H9 (cell line): ENCODE measurements around the gene DNAH1. TPM values are rescaled to one million over a fixed set of nuclear protein-coding genes. Genes with fewer than 3 reads are reported as not detected.

Source experiments
- DNase-seq: peaks from one replicate; pipeline ENCODE4 v3.0.0-alpha.2; 2017
- H2AFZ ChIP-seq: one replicate; pipeline ENCODE4 v1.6.1; 2013; ENCODE audit warnings: mild to moderate bottlenecking, low read length, control low read depth, moderate library complexity
- H2AK5ac ChIP-seq: 2 replicates; pipeline ENCODE4 v1.6.1; 2013; ENCODE audit warnings: low read length, control low read depth, mixed read lengths; ENCODE audit not compliant: insufficient read length
- H2BK120ac ChIP-seq: one replicate; pipeline ENCODE4 v1.6.1; 2013; ENCODE audit warnings: low read depth, mild to moderate bottlenecking, low read length, control low read depth, inconsistent platforms; ENCODE audit not compliant: poor library complexity, severe bottlenecking
- H2BK12ac ChIP-seq: 2 replicates; pipeline ENCODE4 v1.6.1; 2013; ENCODE audit warnings: low read length, control low read depth, mixed read lengths, low read depth; ENCODE audit not compliant: insufficient read length
- H2BK15ac ChIP-seq: 2 replicates; pipeline ENCODE4 v1.6.1; 2013; ENCODE audit warnings: low read depth, low read length, control low read depth
- H2BK20ac ChIP-seq: one replicate; pipeline ENCODE4 v1.6.1; 2013; ENCODE audit warnings: low read depth, mild to moderate bottlenecking, low read length, control low read depth, inconsistent platforms; ENCODE audit not compliant: poor library complexity, severe bottlenecking
- H2BK5ac ChIP-seq: 2 replicates; pipeline ENCODE4 v1.6.1; 2013; ENCODE audit warnings: low read length, control low read depth, mixed read lengths; ENCODE audit not compliant: insufficient read length
- H3K14ac ChIP-seq: 2 replicates; pipeline ENCODE4 v1.6.1; 2013; ENCODE audit warnings: low read length, control low read depth; ENCODE audit not compliant: insufficient read depth
- H3K18ac ChIP-seq: 2 replicates; pipeline ENCODE4 v1.6.1; 2013; ENCODE audit warnings: low read depth, mild to moderate bottlenecking, mixed read lengths, low read length, control low read depth; ENCODE audit not compliant: insufficient read length
- H3K23ac ChIP-seq: 2 replicates; pipeline ENCODE4 v1.6.1; 2013; ENCODE audit warnings: low read length, control low read depth, mixed read lengths, low read depth; ENCODE audit not compliant: insufficient read length
- H3K23me2 ChIP-seq: 2 replicates; pipeline ENCODE4 v1.6.1; 2013; ENCODE audit warnings: low read depth, mild to moderate bottlenecking, mixed read lengths, low read length, control low read depth; ENCODE audit not compliant: insufficient read length, poor library complexity, severe bottlenecking
- H3K27ac ChIP-seq: 2 replicates; pipeline ENCODE4 v1.5.1; 2013; ENCODE audit warnings: low read length, control low read depth, mixed read lengths, low read depth; ENCODE audit not compliant: insufficient read length
- H3K27me3 ChIP-seq: 2 replicates; pipeline ENCODE4 v1.6.1; 2013; ENCODE audit warnings: low read length, control low read depth, inconsistent platforms; ENCODE audit not compliant: insufficient read depth
- H3K4ac ChIP-seq: 2 replicates; pipeline ENCODE4 v1.6.1; 2013; ENCODE audit warnings: low read depth, mild to moderate bottlenecking, control low read depth, inconsistent platforms, low read length, moderate library complexity
- H3K4me1 ChIP-seq: 2 replicates; pipeline ENCODE4 v1.6.1; 2013; ENCODE audit warnings: low read length, control low read depth, inconsistent platforms; ENCODE audit not compliant: insufficient read depth
- H3K4me2 ChIP-seq: 2 replicates; pipeline ENCODE4 v1.6.1; 2013; ENCODE audit warnings: low read length, control low read depth, mixed read lengths; ENCODE audit not compliant: insufficient read length, insufficient read depth
- H3K56ac ChIP-seq: 2 replicates; pipeline ENCODE4 v1.6.1; 2013; ENCODE audit warnings: low read depth, mild to moderate bottlenecking, mixed read lengths, low read length, control low read depth; ENCODE audit not compliant: insufficient read length
- H3K79me1 ChIP-seq: 2 replicates; pipeline ENCODE4 v1.6.1; 2013; ENCODE audit warnings: low read depth, mild to moderate bottlenecking, moderate library complexity, low read length, control low read depth, inconsistent platforms; ENCODE audit not compliant: insufficient read depth, poor library complexity, severe bottlenecking
- H3K79me2 ChIP-seq: 2 replicates; pipeline ENCODE4 v1.6.1; 2013; ENCODE audit warnings: low read length, control low read depth, inconsistent platforms; ENCODE audit not compliant: insufficient read depth
- H3K9ac ChIP-seq: 2 replicates; pipeline ENCODE4 v1.6.1; 2013; ENCODE audit warnings: low read length, control low read depth, mixed read lengths; ENCODE audit not compliant: insufficient read length; ENCODE audit errors: extremely low read depth
- H3K9me3 ChIP-seq: one replicate; pipeline ENCODE4 v1.6.1; 2013; ENCODE audit warnings: low read depth, low read length, inconsistent platforms; ENCODE audit not compliant: control insufficient read depth
- H3T11ph ChIP-seq: one replicate; pipeline ENCODE4 v1.6.1; 2013; ENCODE audit warnings: mild to moderate bottlenecking, low read length, control low read depth, inconsistent platforms
- H4K20me1 ChIP-seq: one replicate; pipeline ENCODE4 v1.6.1; 2013; ENCODE audit not compliant: control insufficient read depth, insufficient read length, insufficient read depth
- H4K5ac ChIP-seq: 2 replicates; pipeline ENCODE4 v1.6.1; 2013; ENCODE audit warnings: low read depth, mild to moderate bottlenecking, mixed read lengths, low read length, control low read depth; ENCODE audit not compliant: insufficient read length
- H4K8ac ChIP-seq: replicated peaks from 2 replicates; pipeline ENCODE4 v1.6.1; 2013; ENCODE audit warnings: low read length, control low read depth, mixed read lengths, low read depth; ENCODE audit not compliant: insufficient read length
- H4K91ac ChIP-seq: 2 replicates; pipeline ENCODE4 v1.6.1; 2013; ENCODE audit warnings: low read depth, mild to moderate bottlenecking, moderate library complexity, mixed read lengths, low read length, control low read depth; ENCODE audit not compliant: insufficient read length
- H3K27ac Mint-ChIP-seq, 3 experiments: 2 replicates in 2 of 3; 3 replicates in 1 of 3; pipeline ENCODE4 v1.8.0; 2020 to 2021; ENCODE audit warnings: mixed read lengths in 3 of 3, mild to moderate bottlenecking in 1 of 3, moderate library complexity in 1 of 3
- H3K27me3 Mint-ChIP-seq: 2 replicates; pipeline ENCODE4 v1.8.0; 2021; ENCODE audit warnings: low read depth, mild to moderate bottlenecking, moderate library complexity, mixed read lengths
- H3K36me3 Mint-ChIP-seq, 3 experiments: 2 replicates in 2 of 3; 3 replicates in 1 of 3; pipeline ENCODE4 v1.8.0; 2020 to 2021; ENCODE audit warnings: low read depth in 3 of 3, mixed read lengths in 3 of 3; ENCODE audit not compliant: insufficient read depth in 1 of 3
- H3K4me1 Mint-ChIP-seq, 2 experiments: 2 replicates each; pipeline ENCODE4 v1.8.0; 2020; ENCODE audit warnings: mixed read lengths in 2 of 2
- H3K4me3 Mint-ChIP-seq, 2 experiments: 2 replicates in 1 of 2; 3 replicates in 1 of 2; pipeline ENCODE4 v1.8.0; 2020 to 2021; ENCODE audit warnings: mild to moderate bottlenecking in 2 of 2, mixed read lengths in 2 of 2, moderate library complexity in 1 of 2
- H3K9me3 Mint-ChIP-seq, 2 experiments: 2 replicates in 1 of 2; 3 replicates in 1 of 2; pipeline ENCODE4 v1.8.0; 2020; ENCODE audit warnings: mild to moderate bottlenecking in 2 of 2, mixed read lengths in 2 of 2, moderate library complexity in 1 of 2
- CTCF ChIP-seq: fragments of 200-600 bp; sonication (generic); conservative IDR thresholded peaks from 3 replicates; pipeline ENCODE4 v1.8.0; 2021; ENCODE audit warnings: antibody characterized with exemption, mild to moderate bottlenecking
- WGBS: extraction: QIAGEN DNeasy Blood & Tissue Kit; methylation state at CpG from one replicate; pipeline ENCODE4 v1.1.7; 2013; ENCODE audit warnings: missing lambda C conversion rate, low lambda C conversion rate, mixed read lengths; ENCODE audit not compliant: insufficient read length; ENCODE audit errors: extremely low coverage; 5-methylcytosine and 5-hydroxymethylcytosine counted together
- total RNA-seq: library from RNA; stranded (reverse); gene quantifications from 2 replicates; pipeline ENCODE4 v1.2.1, GENCODE V29; 2021

The DNAH1 gene
- total RNA-seq, 1 experiment from 2014 or later: 2.0 TPM

DNA sequence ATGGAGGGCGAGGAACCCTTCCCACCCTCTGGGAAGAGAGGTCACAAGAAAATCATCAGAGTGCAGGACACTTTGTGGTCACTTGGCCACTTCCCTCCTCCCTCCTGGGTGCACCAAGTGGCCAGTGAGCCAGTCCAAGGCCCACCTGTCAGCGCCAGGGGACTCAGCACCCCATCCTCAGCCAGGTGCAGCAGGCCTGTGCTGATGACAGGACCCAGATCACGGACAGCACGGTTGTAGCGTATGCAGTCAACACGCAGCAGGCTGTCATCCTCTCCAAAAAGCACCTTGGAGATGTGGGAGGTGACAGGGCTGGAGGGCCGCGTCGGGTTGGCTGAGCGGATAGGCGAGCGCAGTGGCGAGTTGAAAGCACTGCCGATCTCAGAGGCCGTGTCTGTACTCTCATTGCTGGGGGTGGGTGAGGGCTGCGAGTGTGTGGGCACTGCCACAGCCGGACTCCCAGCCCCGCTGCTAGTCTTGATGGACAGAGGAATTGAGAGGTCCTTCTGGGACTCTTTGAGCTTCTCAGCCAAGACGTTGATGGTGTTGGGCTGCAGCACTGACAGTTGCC lies 87.2 kb downstream of the DNAH1 start:
- Mint-ChIP-seq H3K36me3 (peaks cover 38 to 74% (median 67%) of the 10 kb centered on the region in 3 experiments), H3K9me3 (no peaks in the 10 kb centered on the region), H3K4me3 (no peak overlapping the region; a peak in 1 of 5 replicates), H3K27me3 (no peaks in the 10 kb centered on the region), H3K4me1 (no peaks in the 10 kb centered on the region), H3K27ac (no peak overlapping the region)
- Histone ChIP-seq H3K56ac (no peak overlapping the region), H3K18ac (no peak overlapping the region), H3K23ac (no peak overlapping the region), H3K4me1 (no peaks in the 10 kb centered on the region), H2AK5ac (no peak overlapping the region), H2BK120ac (no peak overlapping the region), H2BK12ac (no peak overlapping the region), H2BK5ac (no peak overlapping the region), H3K14ac (no peak overlapping the region), H3K79me2 (no peaks in the 10 kb centered on the region), H3K9ac (no peak overlapping the region), H2BK15ac (no peak overlapping the region), H3K27me3 (no peaks in the 10 kb centered on the region), H4K91ac (no peak overlapping the region), H4K5ac (no peak overlapping the region), H3K23me2 (no peaks in the 10 kb centered on the region), H3K79me1 (no peaks in the 10 kb centered on the region), H2AFZ (no peak overlapping the region), H4K20me1 (no peaks in the 10 kb centered on the region), H3K27ac (no peak overlapping the region), H3T11ph (no peak overlapping the region), H3K4ac (no peak overlapping the region), H2BK20ac (no peak overlapping the region), H3K9me3 (no peaks in the 10 kb centered on the region), H3K4me2 (no peak overlapping the region), H4K8ac (no peak overlapping the region)
- no CpG with 5 or more reads among the region's 19 CpGs for WGBS
- no peak for TF ChIP-seq CTCF
- DNase-seq: no peak
